A673 (cell line): ENCODE data around the gene FAAP100.

Source experiments
- EZH2 ChIP-seq: fragments of 200-600 bp; sonication (generic); IDR thresholded peaks from 2 replicates; pipeline ENCODE4 v1.6.1; 2017; ENCODE audit warnings: borderline replicate concordance, low read depth, mild to moderate bottlenecking, mixed read lengths, antibody characterized with exemption, low read length; ENCODE audit not compliant: poor library complexity, severe bottlenecking
- TF ChIP-seq, protein P1 (sequence below): fragments of 300-800, 200-600 bp; sonication (generic); conservative IDR thresholded peaks from 2 replicates; pipeline ENCODE4 v1.5.1; 2017; ENCODE audit warnings: low read depth, mild to moderate bottlenecking, antibody characterized with exemption, low read length, moderate library complexity, mixed read lengths

DNA sequence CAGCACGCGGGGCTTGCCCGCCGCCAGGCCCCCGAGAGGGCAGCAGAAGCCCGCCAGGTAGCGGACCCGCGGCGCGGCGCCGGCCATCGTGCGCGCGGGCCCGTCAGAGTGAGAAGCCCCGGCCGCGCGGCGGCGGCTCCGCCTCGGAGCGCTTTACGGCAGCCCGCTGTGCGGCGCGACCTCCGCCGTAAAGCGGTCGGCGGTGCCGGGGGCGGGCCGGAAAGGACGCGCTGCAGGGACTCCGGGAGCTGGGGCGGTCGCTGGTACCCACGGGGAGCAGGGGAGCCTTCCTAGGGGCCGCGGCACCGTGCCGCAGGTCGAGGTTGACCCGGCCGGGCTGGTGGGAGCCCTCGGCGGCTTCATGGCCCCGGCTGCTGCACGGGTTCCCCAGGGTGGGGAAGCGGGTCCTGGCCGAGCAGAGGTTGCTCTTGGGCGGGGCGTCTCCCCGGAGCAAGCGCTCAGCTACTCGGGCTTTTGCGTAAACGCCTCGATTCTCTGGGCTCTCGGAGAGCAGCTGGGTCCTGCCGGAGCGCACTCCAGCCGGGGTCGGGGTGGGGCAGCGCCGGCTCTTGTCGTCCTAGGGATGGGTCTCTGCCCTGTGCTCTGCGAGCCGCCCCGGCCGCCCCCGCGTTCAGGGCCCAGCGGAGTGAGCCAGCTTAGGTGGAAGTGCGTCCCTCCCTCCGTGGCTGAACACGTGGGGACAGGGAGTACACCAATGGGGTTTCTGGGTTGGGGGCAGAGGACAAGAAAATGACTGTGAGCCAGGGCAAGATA lies at the start of gene FAAP100:
- TF ChIP-seq, protein P1, sequence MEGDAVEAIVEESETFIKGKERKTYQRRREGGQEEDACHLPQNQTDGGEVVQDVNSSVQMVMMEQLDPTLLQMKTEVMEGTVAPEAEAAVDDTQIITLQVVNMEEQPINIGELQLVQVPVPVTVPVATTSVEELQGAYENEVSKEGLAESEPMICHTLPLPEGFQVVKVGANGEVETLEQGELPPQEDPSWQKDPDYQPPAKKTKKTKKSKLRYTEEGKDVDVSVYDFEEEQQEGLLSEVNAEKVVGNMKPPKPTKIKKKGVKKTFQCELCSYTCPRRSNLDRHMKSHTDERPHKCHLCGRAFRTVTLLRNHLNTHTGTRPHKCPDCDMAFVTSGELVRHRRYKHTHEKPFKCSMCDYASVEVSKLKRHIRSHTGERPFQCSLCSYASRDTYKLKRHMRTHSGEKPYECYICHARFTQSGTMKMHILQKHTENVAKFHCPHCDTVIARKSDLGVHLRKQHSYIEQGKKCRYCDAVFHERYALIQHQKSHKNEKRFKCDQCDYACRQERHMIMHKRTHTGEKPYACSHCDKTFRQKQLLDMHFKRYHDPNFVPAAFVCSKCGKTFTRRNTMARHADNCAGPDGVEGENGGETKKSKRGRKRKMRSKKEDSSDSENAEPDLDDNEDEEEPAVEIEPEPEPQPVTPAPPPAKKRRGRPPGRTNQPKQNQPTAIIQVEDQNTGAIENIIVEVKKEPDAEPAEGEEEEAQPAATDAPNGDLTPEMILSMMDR = no peak
- no peak for TF ChIP-seq EZH2
